IMR-90 (cell line): ENCODE measurements around the gene ZNF423.

Source experiments
- CEBPB ChIP-seq: IDR thresholded peaks from 2 replicates; pipeline ENCODE4 v1.6.1; 2012; ENCODE audit warnings: low read depth, low read length, improper control_type of control experiment
- CHD1 ChIP-seq: IDR thresholded peaks from 2 replicates; pipeline ENCODE4 v1.6.1; 2012; ENCODE audit warnings: low read depth, low read length, improper control_type of control experiment
- FOS ChIP-seq: fragments of 150-350 bp; IDR thresholded peaks from 2 replicates; pipeline ENCODE4 v1.6.1; 2016; ENCODE audit warnings: low read depth, low read length
- MAFK ChIP-seq: IDR thresholded peaks from 2 replicates; pipeline ENCODE4 v1.6.1; 2012; ENCODE audit warnings: low read depth, low read length, improper control_type of control experiment
- MAZ ChIP-seq: IDR thresholded peaks from 2 replicates; pipeline ENCODE4 v1.6.1; 2012; ENCODE audit warnings: low read depth, mild to moderate bottlenecking, low read length, improper control_type of control experiment, moderate library complexity, borderline replicate concordance
- MXI1 ChIP-seq: IDR thresholded peaks from 2 replicates; pipeline ENCODE4 v1.6.1; 2012; ENCODE audit warnings: low read depth, mild to moderate bottlenecking, low read length, moderate library complexity, borderline replicate concordance
- POLR2A ChIP-seq: IDR thresholded peaks from 2 replicates; pipeline ENCODE4 v1.6.1; 2012; ENCODE audit warnings: mild to moderate bottlenecking, low read depth, low read length
- RAD21 ChIP-seq: IDR thresholded peaks from 2 replicates; pipeline ENCODE4 v1.6.1; 2012; ENCODE audit warnings: low read length, improper control_type of control experiment
- RCOR1 ChIP-seq: IDR thresholded peaks from 2 replicates; pipeline ENCODE4 v1.6.1; 2012; ENCODE audit warnings: mild to moderate bottlenecking, low read length, improper control_type of control experiment; ENCODE audit not compliant: insufficient replicate concordance
- RFX5 ChIP-seq: IDR thresholded peaks from 2 replicates; pipeline ENCODE4 v1.8.0; 2012; ENCODE audit warnings: low read depth, mild to moderate bottlenecking, low read length, moderate library complexity
- TF ChIP-seq, protein P1 (sequence below): conservative IDR thresholded peaks from 2 replicates; pipeline ENCODE4 v1.5.1; 2012; ENCODE audit warnings: mild to moderate bottlenecking, low read depth, low read length, improper control_type of control experiment
- TF ChIP-seq, protein P2 (sequence below): fragments of 150-350 bp; IDR thresholded peaks from 2 replicates; pipeline ENCODE4 v1.6.1; 2016; ENCODE audit warnings: low read depth, mild to moderate bottlenecking, low read length, moderate library complexity, borderline replicate concordance
- TF ChIP-seq, protein P3 (sequence below): fragments of 150-350 bp; IDR thresholded peaks from 2 replicates; pipeline ENCODE4 v1.6.1; 2017; ENCODE audit warnings: mild to moderate bottlenecking, antibody characterized with exemption, low read length, low read depth

DNA sequence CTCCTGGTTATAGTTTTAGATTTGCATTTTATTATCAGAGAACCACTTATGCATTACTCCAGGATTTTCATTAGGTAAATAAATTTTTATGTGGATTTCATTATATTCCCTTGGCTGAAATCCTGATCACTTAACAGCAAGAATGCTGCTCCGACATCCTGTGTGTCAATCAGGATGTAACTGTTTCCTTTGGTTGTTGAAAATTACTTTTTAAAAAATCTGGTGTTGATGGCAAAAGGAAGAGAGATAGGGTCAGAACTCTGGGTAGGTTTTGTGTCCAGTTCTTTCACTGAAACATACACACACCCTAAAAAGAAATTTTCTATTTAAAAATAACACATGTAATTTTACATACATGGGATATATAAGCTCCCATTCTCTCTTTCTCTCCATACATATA, 30.9 kb downstream of the ZNF423 start:
- TF ChIP-seq FOS (no peak), POLR2A (no peak), MAZ (no peak), RCOR1 (no peak), CEBPB (no peak), RAD21 (no peak), CHD1 (no peak), MAFK (no peak), MXI1 (no peak), RFX5 (no peak)
- TF ChIP-seq, protein P1, sequence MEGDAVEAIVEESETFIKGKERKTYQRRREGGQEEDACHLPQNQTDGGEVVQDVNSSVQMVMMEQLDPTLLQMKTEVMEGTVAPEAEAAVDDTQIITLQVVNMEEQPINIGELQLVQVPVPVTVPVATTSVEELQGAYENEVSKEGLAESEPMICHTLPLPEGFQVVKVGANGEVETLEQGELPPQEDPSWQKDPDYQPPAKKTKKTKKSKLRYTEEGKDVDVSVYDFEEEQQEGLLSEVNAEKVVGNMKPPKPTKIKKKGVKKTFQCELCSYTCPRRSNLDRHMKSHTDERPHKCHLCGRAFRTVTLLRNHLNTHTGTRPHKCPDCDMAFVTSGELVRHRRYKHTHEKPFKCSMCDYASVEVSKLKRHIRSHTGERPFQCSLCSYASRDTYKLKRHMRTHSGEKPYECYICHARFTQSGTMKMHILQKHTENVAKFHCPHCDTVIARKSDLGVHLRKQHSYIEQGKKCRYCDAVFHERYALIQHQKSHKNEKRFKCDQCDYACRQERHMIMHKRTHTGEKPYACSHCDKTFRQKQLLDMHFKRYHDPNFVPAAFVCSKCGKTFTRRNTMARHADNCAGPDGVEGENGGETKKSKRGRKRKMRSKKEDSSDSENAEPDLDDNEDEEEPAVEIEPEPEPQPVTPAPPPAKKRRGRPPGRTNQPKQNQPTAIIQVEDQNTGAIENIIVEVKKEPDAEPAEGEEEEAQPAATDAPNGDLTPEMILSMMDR, result no peak
- TF ChIP-seq, protein P2, sequence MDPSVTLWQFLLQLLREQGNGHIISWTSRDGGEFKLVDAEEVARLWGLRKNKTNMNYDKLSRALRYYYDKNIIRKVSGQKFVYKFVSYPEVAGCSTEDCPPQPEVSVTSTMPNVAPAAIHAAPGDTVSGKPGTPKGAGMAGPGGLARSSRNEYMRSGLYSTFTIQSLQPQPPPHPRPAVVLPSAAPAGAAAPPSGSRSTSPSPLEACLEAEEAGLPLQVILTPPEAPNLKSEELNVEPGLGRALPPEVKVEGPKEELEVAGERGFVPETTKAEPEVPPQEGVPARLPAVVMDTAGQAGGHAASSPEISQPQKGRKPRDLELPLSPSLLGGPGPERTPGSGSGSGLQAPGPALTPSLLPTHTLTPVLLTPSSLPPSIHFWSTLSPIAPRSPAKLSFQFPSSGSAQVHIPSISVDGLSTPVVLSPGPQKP, result no peak
- TF ChIP-seq, protein P3, sequence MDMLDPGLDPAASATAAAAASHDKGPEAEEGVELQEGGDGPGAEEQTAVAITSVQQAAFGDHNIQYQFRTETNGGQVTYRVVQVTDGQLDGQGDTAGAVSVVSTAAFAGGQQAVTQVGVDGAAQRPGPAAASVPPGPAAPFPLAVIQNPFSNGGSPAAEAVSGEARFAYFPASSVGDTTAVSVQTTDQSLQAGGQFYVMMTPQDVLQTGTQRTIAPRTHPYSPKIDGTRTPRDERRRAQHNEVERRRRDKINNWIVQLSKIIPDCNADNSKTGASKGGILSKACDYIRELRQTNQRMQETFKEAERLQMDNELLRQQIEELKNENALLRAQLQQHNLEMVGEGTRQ, result no peak
